ENCODE measurements around the gene MATN3.

DNA sequence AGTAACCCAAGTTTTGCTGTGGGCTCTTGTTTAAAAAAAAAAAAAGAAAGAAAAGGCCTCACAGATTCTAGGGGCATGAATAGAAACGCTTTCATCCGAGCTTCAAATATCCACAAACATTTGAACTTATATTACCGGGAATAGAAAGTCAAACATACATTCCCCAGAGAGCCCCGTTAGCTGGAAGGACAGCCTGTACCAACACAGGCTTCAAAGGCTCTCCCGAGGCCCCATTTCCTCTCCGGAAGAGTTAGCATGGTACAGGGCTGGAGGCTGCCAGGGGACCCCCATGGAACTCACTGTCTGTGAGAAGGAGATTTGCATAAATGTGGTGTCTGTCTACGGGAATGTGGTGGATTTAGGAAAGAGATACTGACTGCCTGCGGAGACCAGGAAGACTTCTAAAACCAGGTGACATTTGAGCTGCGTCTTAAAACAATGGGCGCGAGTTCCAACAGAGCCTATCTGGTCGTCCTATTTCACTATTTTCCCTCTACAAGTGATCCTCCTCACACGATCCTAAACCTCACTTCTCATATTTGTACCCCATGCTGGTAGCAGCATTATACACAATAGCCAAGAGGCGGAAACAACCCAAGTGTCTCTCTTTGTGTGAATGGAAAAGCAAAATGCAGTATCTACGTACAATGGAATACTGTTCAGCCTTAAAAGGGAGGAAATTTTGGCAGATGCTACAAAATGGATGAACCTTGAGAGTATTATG is 820 bp upstream of the MATN3 start:
- no peak for TF ChIP-seq EZH2phosphoT487 (IDR thresholded peaks at IDR 0.05; ENCODE audit: borderline replicate concordance, low read depth, low read length)
- TF ChIP-seq, protein P1, sequence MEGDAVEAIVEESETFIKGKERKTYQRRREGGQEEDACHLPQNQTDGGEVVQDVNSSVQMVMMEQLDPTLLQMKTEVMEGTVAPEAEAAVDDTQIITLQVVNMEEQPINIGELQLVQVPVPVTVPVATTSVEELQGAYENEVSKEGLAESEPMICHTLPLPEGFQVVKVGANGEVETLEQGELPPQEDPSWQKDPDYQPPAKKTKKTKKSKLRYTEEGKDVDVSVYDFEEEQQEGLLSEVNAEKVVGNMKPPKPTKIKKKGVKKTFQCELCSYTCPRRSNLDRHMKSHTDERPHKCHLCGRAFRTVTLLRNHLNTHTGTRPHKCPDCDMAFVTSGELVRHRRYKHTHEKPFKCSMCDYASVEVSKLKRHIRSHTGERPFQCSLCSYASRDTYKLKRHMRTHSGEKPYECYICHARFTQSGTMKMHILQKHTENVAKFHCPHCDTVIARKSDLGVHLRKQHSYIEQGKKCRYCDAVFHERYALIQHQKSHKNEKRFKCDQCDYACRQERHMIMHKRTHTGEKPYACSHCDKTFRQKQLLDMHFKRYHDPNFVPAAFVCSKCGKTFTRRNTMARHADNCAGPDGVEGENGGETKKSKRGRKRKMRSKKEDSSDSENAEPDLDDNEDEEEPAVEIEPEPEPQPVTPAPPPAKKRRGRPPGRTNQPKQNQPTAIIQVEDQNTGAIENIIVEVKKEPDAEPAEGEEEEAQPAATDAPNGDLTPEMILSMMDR (conservative IDR thresholded peaks at IDR 0.05; ENCODE audit: low read length): no peak
